Endothelial cell of umbilical vein (primary cell): ENCODE measurements around the gene BRSK2. TPM values are rescaled to one million over a fixed set of nuclear protein-coding genes. Genes with fewer than 3 reads are reported as not detected.

Experiments used
- BruUV-seq: library from RNA; stranded (reverse); fragments of 400-500 nt; replicated peaks from 2 replicates; lab custom pipeline; 2021; lab: Mats Ljungman, UMichigan
- CTCF ChIA-PET: fragments of 300-600, 350-600 bp; sonication (Branson Sonifier 250); formaldehyde crosslinking; loops from one replicate; lab custom pipeline; 2021; ENCODE audit warnings: antibody characterized with exemption, inconsistent platforms; lab: Charles Lee
- POLR2A ChIA-PET: fragments of 300-600, 350-600 bp; sonication (Branson Sonifier 250); formaldehyde crosslinking; loops from one replicate; lab custom pipeline; 2021; ENCODE audit warnings: antibody characterized with exemption, inconsistent platforms; lab: Charles Lee
- DNase-seq: peaks from one replicate; pipeline ENCODE4 v3.0.0-alpha.2; 2011; ENCODE audit warnings: low read depth, low spot score
- FAIRE-seq: peaks from 2 replicates; lab custom pipeline; 2011; peaks lifted over from hg19 to GRCh38; lab: Jason Lieb, UNC
- H2AFZ ChIP-seq: 2 replicates; pipeline ENCODE4 v1.6.0; 2012; ENCODE audit warnings: low read depth, low read length, control low read depth, inconsistent platforms
- H3K27ac ChIP-seq: 2 replicates; pipeline ENCODE4 v1.5.1; 2011; ENCODE audit warnings: low read depth, mild to moderate bottlenecking, control low read depth, low read length, moderate library complexity; ENCODE audit not compliant: insufficient read depth
- H3K27me3 ChIP-seq, 2 experiments: 2 replicates each; pipeline versions ENCODE4 v1.6.0 to v1.6.1; 2011; ENCODE audit warnings: low read length in 2 of 2, mixed read lengths in 1 of 2; ENCODE audit not compliant: control insufficient read depth in 2 of 2, insufficient read depth in 2 of 2
- H3K36me3 ChIP-seq, 2 experiments: 2 replicates in 1 of 2; 3 replicates in 1 of 2; pipeline ENCODE4 v1.5.1; 2011; ENCODE audit warnings: low read length in 2 of 2, mild to moderate bottlenecking in 1 of 2, moderate library complexity in 1 of 2; ENCODE audit not compliant: control insufficient read depth in 2 of 2, insufficient read depth in 2 of 2; ENCODE audit errors: extremely low read depth in 1 of 2
- H3K4me1 ChIP-seq: 3 replicates; pipeline ENCODE4 v1.5.1; 2011; ENCODE audit warnings: mild to moderate bottlenecking, low read length; ENCODE audit not compliant: control insufficient read depth, insufficient read depth; ENCODE audit errors: extremely low read depth
- H3K4me2 ChIP-seq: 2 replicates; pipeline ENCODE4 v1.6.1; 2011; ENCODE audit warnings: low read length, control low read depth, mixed read lengths; ENCODE audit not compliant: insufficient read depth
- H3K4me3 ChIP-seq, 3 experiments: fragments of 200-600 bp in 1 of 3; sonication (generic), shearing (Covaris generic) in 1 of 3; replicated peaks in 1 of 3; 2 replicates each; pipeline ENCODE4 v1.5.1; 2011 to 2016; ENCODE audit warnings: control low read depth in 3 of 3, low read length in 3 of 3, mild to moderate bottlenecking in 2 of 3, inconsistent platforms in 1 of 3, low read depth in 1 of 3, moderate library complexity in 1 of 3; ENCODE audit not compliant: insufficient read depth in 1 of 3
- H3K79me2 ChIP-seq: 2 replicates; pipeline ENCODE4 v1.6.0; 2012; ENCODE audit warnings: low read length, inconsistent platforms; ENCODE audit not compliant: control insufficient read depth, insufficient read depth
- H3K9ac ChIP-seq: replicated peaks from 2 replicates; pipeline ENCODE3; 2011; ENCODE audit warnings: low read length, control low read depth; ENCODE audit not compliant: insufficient read depth; ENCODE audit errors: extremely low read depth
- H3K9me1 ChIP-seq: replicated peaks from 3 replicates; pipeline ENCODE4 v1.6.0; 2011; ENCODE audit warnings: mild to moderate bottlenecking, low read length; ENCODE audit not compliant: control insufficient read depth, insufficient read depth; ENCODE audit errors: extremely low read depth
- H3K9me3 ChIP-seq: replicated peaks from 2 replicates; pipeline ENCODE4 v1.5.1; 2012; ENCODE audit warnings: low read length, inconsistent platforms; ENCODE audit not compliant: control insufficient read depth, insufficient read depth
- H4K20me1 ChIP-seq: replicated peaks from 2 replicates; pipeline ENCODE3; 2011; ENCODE audit warnings: mild to moderate bottlenecking, low read length; ENCODE audit not compliant: control insufficient read depth, insufficient read depth; ENCODE audit errors: extremely low read depth
- CTCF ChIP-seq, 2 donors: IDR thresholded peaks; 1 replicate in 1 of 2; 2 replicates in 1 of 2; pipeline ENCODE4 v1.5.1; 2011; ENCODE audit warnings: low read length in 2 of 2, mild to moderate bottlenecking in 2 of 2, moderate library complexity in 2 of 2, control low read depth in 1 of 2, inconsistent platforms in 1 of 2, low read depth in 1 of 2; ENCODE audit not compliant: insufficient read depth in 1 of 2; ENCODE audit errors: extremely low read depth in 1 of 2
- FOS ChIP-seq: IDR thresholded peaks from 2 replicates; pipeline ENCODE4 v1.6.1; 2011; ENCODE audit warnings: mild to moderate bottlenecking, low read length, moderate library complexity, borderline replicate concordance; ENCODE audit not compliant: insufficient read depth
- GATA2 ChIP-seq: IDR thresholded peaks from 2 replicates; pipeline ENCODE4 v1.7.0; 2011; ENCODE audit warnings: low read depth, mild to moderate bottlenecking, moderate library complexity, mixed read lengths, low read length; ENCODE audit not compliant: insufficient read length, insufficient read depth
- JUN ChIP-seq: IDR thresholded peaks from 2 replicates; pipeline ENCODE4 v1.6.1; 2011; ENCODE audit warnings: borderline replicate concordance, low read depth; ENCODE audit not compliant: insufficient read length, insufficient read depth
- MAX ChIP-seq: IDR thresholded peaks from 2 replicates; pipeline ENCODE4 v1.6.1; 2011; ENCODE audit not compliant: insufficient read depth, insufficient read length
- MYC ChIP-seq: IDR thresholded peaks from one replicate; pipeline ENCODE4 v1.6.1; 2011; ENCODE audit warnings: mild to moderate bottlenecking, low read depth, low read length
- POLR2A ChIP-seq: IDR thresholded peaks from 2 replicates; pipeline ENCODE4 v1.6.1; 2012; ENCODE audit warnings: low read depth, mild to moderate bottlenecking, control low read depth, low read length
- POLR2AphosphoS5 ChIP-seq: IDR thresholded peaks from 2 replicates; pipeline ENCODE4 v1.6.1; 2012; ENCODE audit warnings: low read depth, mild to moderate bottlenecking, control low read depth, low read length, moderate library complexity; ENCODE audit not compliant: insufficient read depth
- dilution Hi-C: fragments of 300-500 bp; cut with MboI; formaldehyde crosslinking; loops from one replicate; pipeline ENCODE4 v1.15.0; 2019; ENCODE audit warnings: low sequenced_read_pairs; ENCODE audit not compliant: extremely low pct_ligation_motif_present
- intact Hi-C: fragments of 100-400 bp; cut with micrococcal nuclease; formaldehyde crosslinking; loops from one replicate; pipeline ENCODE4 v1.10.0; 2022
- polyA plus RNA-seq, 4 experiments: library from polyadenylated mRNA; depleted of rRNA in 3 of 4; stranded (reverse) in 3 of 4; unstranded in 1 of 4; fragments of >200 nt; gene quantifications; 2 replicates each; pipeline versions ENCODE4 v1.2.1 to v1.2.3, GENCODE V29; 2011 to 2012; ENCODE audit warnings: missing spikeins in 1 of 4
- total RNA-seq: library from RNA; stranded (reverse); gene quantifications from 2 replicates; pipeline ENCODE4 v1.2.3, GENCODE V29; 2021

BRSK2 gene
- total and polyA plus RNA-seq, 2 donors (not counting 3 experiments of a cell fraction or from before 2014, with no cell fraction given) = 0.08 to 0.20 TPM

- no peaks in the 10 kb centered on the region for H3K36me3 ChIP-seq
- no peak overlapping the region for H3K27ac ChIP-seq
- DNase-seq (no peak), FAIRE-seq (no peak)
- ChIA-PET POLR2A (no interaction called here), CTCF (interaction anchor here (1.0 kb wide), 1 partner anchor 9 kb away, joined by 4 read pairs; no protein-coding TSS in a partner anchor)
- H3K4me1 ChIP-seq = no peaks in the 10 kb centered on the region
- no peaks in the 10 kb centered on the region for H4K20me1 ChIP-seq
- no peak overlapping the region for H3K4me3 ChIP-seq
- TF ChIP-seq GATA2 (no peak), POLR2AphosphoS5 (no peak), JUN (no peak)
- no TSS peak for BruUV-seq
- H2AFZ ChIP-seq = no peak overlapping the region
- H3K27me3 ChIP-seq = no peaks in the 10 kb centered on the region
- no peak overlapping the region for H3K4me2 ChIP-seq
- no peaks in the 10 kb centered on the region for H3K9me1 ChIP-seq
- dilution Hi-C loops = no loop called here
- H3K79me2 ChIP-seq = no peaks in the 10 kb centered on the region
- no peak overlapping the region for H3K9ac ChIP-seq
- intact Hi-C loops = no loop called here
- no peaks in the 10 kb centered on the region for H3K9me3 ChIP-seq
These were observed 38.3 kb upstream of the BRSK2 start for GRCh38 chr11:1351278-1351937.

GRCh38 chr11:1352696-1353382 is 36.9 kb upstream of the BRSK2 start:
- H3K9me3 ChIP-seq = no peaks in the 10 kb centered on the region
- intact Hi-C loops = no loop called here
- POLR2A ChIA-PET = no interaction called here
- FAIRE-seq (no peak), DNase-seq (no peak)
- no peak overlapping the region for H3K4me3 ChIP-seq
- H3K79me2 ChIP-seq = no peaks in the 10 kb centered on the region
- no peaks in the 10 kb centered on the region for H3K9me1 ChIP-seq
- no peaks in the 10 kb centered on the region for H3K36me3 ChIP-seq
- no peak overlapping the region for H3K27ac ChIP-seq
- no peak overlapping the region for H3K9ac ChIP-seq
- H3K4me2 ChIP-seq = no peak overlapping the region
- TF ChIP-seq MYC = no peak
- TF ChIP-seq FOS = no peak
- no peak for TF ChIP-seq POLR2A
- no peak for TF ChIP-seq CTCF (IDR thresholded peaks at IDR 0.05; ENCODE audit: extremely low read depth in 1 of 2, insufficient read depth in 1 of 2, low read depth in 1 of 2, low read length in 2 of 2)
- TF ChIP-seq MAX = no peak
- CTCF ChIA-PET = no interaction called here
- dilution Hi-C loops = no loop called here
- no peaks in the 10 kb centered on the region for H4K20me1 ChIP-seq
- BruUV-seq = no TSS peak
- no peaks in the 10 kb centered on the region for H3K27me3 ChIP-seq
- no peaks in the 10 kb centered on the region for H3K4me1 ChIP-seq
- H2AFZ ChIP-seq = no peak overlapping the region
